HFF-Myc (cell line): Measurements from ENCODE around the gene PGAM2.

ENCODE experiments used
- DNase-seq: peaks from one replicate; pipeline ENCODE4 v3.0.0-alpha.2; 2011; ENCODE audit warnings: low read depth; ENCODE audit errors: extremely low read depth
- H3K4me3 ChIP-seq: replicated peaks from 2 replicates; pipeline ENCODE4 v1.5.1; 2011; ENCODE audit warnings: low read depth, mild to moderate bottlenecking, control low read depth, low read length
- CTCF ChIP-seq: IDR thresholded peaks from 2 replicates; pipeline ENCODE4 v1.5.1; 2012; ENCODE audit warnings: mild to moderate bottlenecking, low read depth, low read length, control low read depth; ENCODE audit errors: missing control alignments

Gene PGAM2

GRCh38 chr7:44110719-44111635 lies 45.6 kb upstream of the PGAM2 start:
- H3K4me3 ChIP-seq: no peak overlapping the region
- no peak for TF ChIP-seq CTCF
- no peak for DNase-seq

GRCh38 chr7:44109991-44110390 lies 44.6 kb upstream of the PGAM2 start:
- H3K4me3 ChIP-seq: no peak overlapping the region
- DNase-seq: no peak
- no peak for TF ChIP-seq CTCF

GRCh38 chr7:44108768-44109750 lies 43.7 kb upstream of the PGAM2 start:
- no peak overlapping the region for H3K4me3 ChIP-seq
- TF ChIP-seq CTCF: no peak
- no peak for DNase-seq

GRCh38 chr7:44107961-44108767 lies 42.8 kb upstream of the PGAM2 start:
- no peak for DNase-seq
- TF ChIP-seq CTCF: no peak
- H3K4me3 ChIP-seq: no peak overlapping the region

- DNase-seq: no peak
- no peak for TF ChIP-seq CTCF
- peak overlapping the region; percentile 55; the same call in 1 of the 2 replicates for H3K4me3 ChIP-seq
Measured at GRCh38 chr7:44107116-44107960, 42.0 kb upstream of the PGAM2 start.
